SK-N-MC (cell line): Measurements from ENCODE around the gene TMEM255B.
"Not testable (repeated sequence)": the region's sequence is repeated elsewhere in the genome, so short reads cannot be mapped to it uniquely, and the experiment has no call there.

Experiments
- EZH2 ChIP-seq: fragments of 200-600 bp; sonication (generic); IDR thresholded peaks from one replicate; pipeline ENCODE4 v1.6.1; 2017; ENCODE audit warnings: antibody characterized with exemption
- POLR2AphosphoS5 ChIP-seq: IDR thresholded peaks from 2 replicates; pipeline ENCODE4 v1.6.1; 2012; ENCODE audit warnings: mild to moderate bottlenecking, low read depth, low read length, borderline replicate concordance

GRCh38 chr13:113826446-113826845, 67.4 kb downstream of the TMEM255B start:
- TF ChIP-seq EZH2, POLR2AphosphoS5: not testable (repeated sequence)
